K562 (cell line): ENCODE data around the gene NR1D2. TPM values are rescaled to one million over a fixed set of nuclear protein-coding genes. Genes with fewer than 3 reads are reported as not detected.
"Not testable (repeated sequence)": the region's sequence is repeated elsewhere in the genome, so short reads cannot be mapped to it uniquely, and the experiment has no call there.

Experiments
- ATAC-seq: fragments of 200-7000 bp; cut with Tn5 transposase; 3 replicates; pipeline ENCODE4 v1.9.1; 2020; ENCODE audit warnings: moderate library complexity
- BruUV-seq: library from RNA; stranded (reverse); fragments of 400-500 nt; replicated peaks from 2 replicates; lab custom pipeline; 2021; lab: Mats Ljungman, UMichigan
- CTCF ChIA-PET: fragments of 300-600 bp; formaldehyde crosslinking; extraction: SDS; loops from one replicate; lab custom pipeline; 2021; ENCODE audit warnings: low intra/inter-chr PET ratio; lab: Yijun Ruan, JAX
- POLR2A ChIA-PET: fragments of 300-600, 350-650 bp; sonication (Branson Sonifier 250); formaldehyde crosslinking; extraction: SDS; loops from one replicate; lab custom pipeline; 2021; ENCODE audit warnings: antibody characterized with exemption, inconsistent platforms; lab: Yijun Ruan, JAX
- DNase-seq, 4 experiments: peaks; one replicate each; pipeline versions ENCODE4 v3.0.0 to v3.0.0-alpha.2; 2011 to 2018; ENCODE audit warnings: low spot score in 3 of 4, mixed read lengths in 3 of 4; ENCODE audit errors: extremely low read depth in 1 of 4
- FAIRE-seq: peaks from 2 replicates; lab custom pipeline; 2011; peaks lifted over from hg19 to GRCh38; lab: Jason Lieb, UNC
- H2AFZ ChIP-seq: 2 replicates; pipeline ENCODE4 v1.6.0; 2011; ENCODE audit warnings: low read depth, low read length, control low read depth, inconsistent platforms
- H3K27ac ChIP-seq: fragments of 200-600 bp; 3 replicates; pipeline ENCODE4 v1.8.0; 2011; ENCODE audit warnings: low read depth, mild to moderate bottlenecking, control low read depth, inconsistent platforms, low read length, moderate library complexity, mixed read lengths; ENCODE audit errors: extremely low read depth
- H3K27me3 ChIP-seq, 2 experiments: fragments of 300-600 bp in 1 of 2; 2 replicates in 1 of 2; 3 replicates in 1 of 2; pipeline versions ENCODE4 v1.6.0 to v1.8.0; 2011; ENCODE audit warnings: inconsistent platforms in 2 of 2, low read length in 2 of 2, mild to moderate bottlenecking in 1 of 2, mixed read lengths in 1 of 2, moderate library complexity in 1 of 2; ENCODE audit not compliant: control insufficient read depth in 2 of 2, insufficient read depth in 2 of 2
- H3K36me3 ChIP-seq: fragments of 300-600 bp; 3 replicates; pipeline ENCODE4 v1.8.0; 2011; ENCODE audit warnings: mild to moderate bottlenecking, low read length, inconsistent platforms; ENCODE audit not compliant: control insufficient read depth, insufficient read depth
- H3K4me1 ChIP-seq, 2 experiments: fragments of 200-600 bp in 1 of 2; replicated peaks in 1 of 2; 2 replicates in 1 of 2; 3 replicates in 1 of 2; pipeline versions ENCODE4 v1.5.1 to v1.8.0; 2011; ENCODE audit warnings: inconsistent platforms in 2 of 2, low read length in 2 of 2, mild to moderate bottlenecking in 1 of 2, mixed read lengths in 1 of 2, moderate library complexity in 1 of 2; ENCODE audit not compliant: control insufficient read depth in 2 of 2, insufficient read depth in 2 of 2
- H3K4me2 ChIP-seq: 2 replicates; pipeline ENCODE4 v1.6.1; 2011; ENCODE audit warnings: low read length, control low read depth, inconsistent platforms, mixed read lengths; ENCODE audit not compliant: insufficient read depth
- H3K4me3 ChIP-seq: fragments of 200-600 bp; sonication (generic), shearing (Covaris generic); 2 replicates; pipeline ENCODE4 v1.5.1; 2016; ENCODE audit warnings: control low read depth, inconsistent platforms
- H3K79me2 ChIP-seq: fragments of 200-600 bp; 3 replicates; pipeline ENCODE4 v1.8.0; 2011; ENCODE audit warnings: low read length, inconsistent platforms; ENCODE audit not compliant: control insufficient read depth, insufficient read depth
- H3K9ac ChIP-seq, 2 experiments: 2 replicates each; pipeline versions ENCODE4 v1.6.0 to v1.6.1; 2011; ENCODE audit warnings: low read depth in 2 of 2, low read length in 2 of 2, control low read depth in 1 of 2, inconsistent platforms in 1 of 2, mild to moderate bottlenecking in 1 of 2, mixed read lengths in 1 of 2; ENCODE audit not compliant: insufficient read depth in 1 of 2
- H3K9me1 ChIP-seq: one replicate; pipeline ENCODE4 v1.6.0; 2011; ENCODE audit warnings: inconsistent platforms, mild to moderate bottlenecking, low read length, moderate library complexity; ENCODE audit not compliant: control insufficient read depth, insufficient read depth
- H3K9me3 ChIP-seq: replicated peaks from 2 replicates; pipeline ENCODE4 v1.5.1; 2011; ENCODE audit warnings: low read depth, low read length, inconsistent platforms; ENCODE audit not compliant: control insufficient read depth, insufficient read depth
- H4K20me1 ChIP-seq: replicated peaks from 2 replicates; pipeline ENCODE4 v1.6.1; 2011; ENCODE audit warnings: low read length, inconsistent platforms, mixed read lengths; ENCODE audit not compliant: control insufficient read depth, insufficient read depth
- ARID4B ChIP-seq: sonication (generic); formaldehyde crosslinking; IDR thresholded peaks from 2 replicates; pipeline ENCODE4 v1.8.0; 2022; ENCODE audit warnings: mild to moderate bottlenecking, missing genetic modification reagents
- CEBPG ChIP-seq, 3 experiments: fragments of 200-800 bp in 1 of 3; sonication (Bioruptor generic) in 1 of 3; sonication (generic) in 1 of 3; formaldehyde crosslinking in 1 of 3; IDR thresholded peaks in 2 of 3; conservative IDR thresholded peaks in 1 of 3; 2 replicates each; pipeline versions ENCODE4 v1.6.1 to v1.8.0; 2016 to 2022; ENCODE audit warnings: missing compliant biosample characterization in 2 of 3, missing genetic modification characterization in 2 of 3, mild to moderate bottlenecking in 1 of 3, missing genetic modification reagents in 1 of 3
- SP1 ChIP-seq: sonication (generic); formaldehyde crosslinking; IDR thresholded peaks from 2 replicates; pipeline ENCODE4 v1.8.1; 2022; ENCODE audit warnings: mild to moderate bottlenecking, missing genetic modification reagents
- WGBS: fragments of 100-300 bp; shearing (Covaris generic); methylation state at CpG from one replicate; pipeline ENCODE4 v1.1.6; 2016; ENCODE audit warnings: low coverage, mixed read lengths; ENCODE audit not compliant: insufficient coverage; ENCODE audit errors: missing lambda C conversion rate; 5-methylcytosine and 5-hydroxymethylcytosine counted together
- in situ Hi-C: fragments of 300-500 bp; cut with MboI; formaldehyde crosslinking; loops from 4 replicates; pipeline ENCODE4 v1.15.0; 2018; ENCODE audit warnings: inconsistent platforms, mixed read lengths
- intact Hi-C: fragments of 100-400 bp; cut with micrococcal nuclease; formaldehyde crosslinking; loops from 2 replicates; pipeline ENCODE4 v1.14.2; 2022
- polyA plus RNA-seq, 8 experiments: library from polyadenylated mRNA; depleted of rRNA in 4 of 8; stranded (reverse) in 5 of 8; unstranded in 3 of 8; fragments of >200 nt; fragmentation: Nextera tagmentation in 2 of 8; fragmentation: Illumina TruSeq in 1 of 8; extraction: Ambion mirVana in 2 of 8; extraction: Trizol in 1 of 8; gene quantifications; 2 replicates each; pipeline versions ENCODE4 v1.2.1 to v1.2.3, GENCODE V29; 2011 to 2014; ENCODE audit warnings: inconsistent platforms in 1 of 8, missing spikeins in 1 of 8
- total RNA-seq, 7 experiments: library from RNA; depleted of rRNA in 6 of 7; stranded (reverse); fragments of >200 nt in 6 of 7; fragmentation: Illumina TruSeq in 2 of 7; extraction: Trizol in 2 of 7; gene quantifications; 2 replicates each; pipeline versions ENCODE4 v1.2.1 to v1.2.3, GENCODE V29; 2011 to 2021; ENCODE audit warnings: low replicate concordance in 1 of 7
- TF ChIP-seq, protein P1 (sequence below): fragments of 250-450 bp; sonication (Bioruptor Pico); IDR thresholded peaks from 2 replicates; pipeline ENCODE4 v1.5.0; 2021; ENCODE audit warnings: mild to moderate bottlenecking, borderline replicate concordance
- TF ChIP-seq, protein P2 (sequence below): fragments of 450-650 bp; IDR thresholded peaks from 2 replicates; pipeline ENCODE4 v1.6.1; 2016
- TF ChIP-seq, protein P3 (sequence below): fragments of 450-650 bp; IDR thresholded peaks from 2 replicates; pipeline ENCODE4 v1.6.1; 2016; ENCODE audit warnings: low read depth, mild to moderate bottlenecking, moderate library complexity

Gene NR1D2
- total and polyA plus RNA-seq, 9 of the 15 experiments (the other 6 are each of a cell fraction or from before 2014, with no cell fraction given) = 1.2 to 5.5 (median 2.9) TPM

GRCh38 chr3:23918331-23918730 is 26.8 kb upstream of the NR1D2 start:
- ATAC-seq; FAIRE-seq; H3K9me3 ChIP-seq; H3K9me1 ChIP-seq; H2AFZ ChIP-seq; in situ Hi-C loops; H3K27me3 ChIP-seq; CTCF ChIA-PET; BruUV-seq; DNase-seq; TF ChIP-seq CEBPG (tag; conservative IDR thresholded peaks at IDR 0.05 in 1 of 2, IDR thresholded peaks at IDR 0.05 in 1 of 2): not testable (repeated sequence)
- Histone ChIP-seq H4K20me1 (peaks cover 22% of the 10 kb centered on the region), H3K9ac (peak overlapping the region; percentile 54 to 97; a peak in 3 of 4 replicates), H3K4me3 (peak overlapping the region; percentile 73), H3K4me1 (peaks cover 8 to 24% of the 10 kb centered on the region in 2 experiments), H3K79me2 (peaks cover 60% of the 10 kb centered on the region), H3K4me2 (peak overlapping the region; percentile 91), H3K27ac (peak overlapping the region; percentile 91), H3K36me3 (peaks cover 43% of the 10 kb centered on the region)
- POLR2A ChIA-PET = interaction anchor here (0.7 to 7.1 kb wide), 17 partner anchors 10 to 572 kb away, joined by 3 to 165 read pairs (median 5); no protein-coding TSS in a partner anchor
- TF ChIP-seq SP1 = 0 out of 2 replicates have a peak, but pooled peaks have one; percentile 32
- peak; percentile 3; the same call in 1 of the 2 replicates for TF ChIP-seq CEBPG (CRISPR knock-in tag; IDR thresholded peaks at IDR 0.05)
- 0 out of 2 replicates have a peak, but pooled peaks have one; percentile 13 for TF ChIP-seq ARID4B (CRISPR knock-in tag)
- TF ChIP-seq, protein P1, sequence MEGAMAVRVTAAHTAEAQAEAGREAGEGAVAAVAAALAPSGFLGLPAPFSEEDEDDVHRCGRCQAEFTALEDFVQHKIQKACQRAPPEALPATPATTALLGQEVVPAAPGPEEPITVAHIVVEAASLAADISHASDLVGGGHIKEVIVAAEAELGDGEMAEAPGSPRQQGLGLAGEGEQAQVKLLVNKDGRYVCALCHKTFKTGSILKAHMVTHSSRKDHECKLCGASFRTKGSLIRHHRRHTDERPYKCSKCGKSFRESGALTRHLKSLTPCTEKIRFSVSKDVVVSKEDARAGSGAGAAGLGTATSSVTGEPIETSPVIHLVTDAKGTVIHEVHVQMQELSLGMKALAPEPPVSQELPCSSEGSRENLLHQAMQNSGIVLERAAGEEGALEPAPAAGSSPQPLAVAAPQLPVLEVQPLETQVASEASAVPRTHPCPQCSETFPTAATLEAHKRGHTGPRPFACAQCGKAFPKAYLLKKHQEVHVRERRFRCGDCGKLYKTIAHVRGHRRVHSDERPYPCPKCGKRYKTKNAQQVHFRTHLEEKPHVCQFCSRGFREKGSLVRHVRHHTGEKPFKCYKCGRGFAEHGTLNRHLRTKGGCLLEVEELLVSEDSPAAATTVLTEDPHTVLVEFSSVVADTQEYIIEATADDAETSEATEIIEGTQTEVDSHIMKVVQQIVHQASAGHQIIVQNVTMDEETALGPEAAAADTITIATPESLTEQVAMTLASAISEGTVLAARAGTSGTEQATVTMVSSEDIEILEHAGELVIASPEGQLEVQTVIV (CRISPR knock-in tag) = 0 out of 2 replicates have a peak, but pooled peaks have one; percentile 11
- TF ChIP-seq, protein P2, sequence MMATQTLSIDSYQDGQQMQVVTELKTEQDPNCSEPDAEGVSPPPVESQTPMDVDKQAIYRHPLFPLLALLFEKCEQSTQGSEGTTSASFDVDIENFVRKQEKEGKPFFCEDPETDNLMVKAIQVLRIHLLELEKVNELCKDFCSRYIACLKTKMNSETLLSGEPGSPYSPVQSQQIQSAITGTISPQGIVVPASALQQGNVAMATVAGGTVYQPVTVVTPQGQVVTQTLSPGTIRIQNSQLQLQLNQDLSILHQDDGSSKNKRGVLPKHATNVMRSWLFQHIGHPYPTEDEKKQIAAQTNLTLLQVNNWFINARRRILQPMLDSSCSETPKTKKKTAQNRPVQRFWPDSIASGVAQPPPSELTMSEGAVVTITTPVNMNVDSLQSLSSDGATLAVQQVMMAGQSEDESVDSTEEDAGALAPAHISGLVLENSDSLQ = peak; percentile 78
- TF ChIP-seq, protein P3, sequence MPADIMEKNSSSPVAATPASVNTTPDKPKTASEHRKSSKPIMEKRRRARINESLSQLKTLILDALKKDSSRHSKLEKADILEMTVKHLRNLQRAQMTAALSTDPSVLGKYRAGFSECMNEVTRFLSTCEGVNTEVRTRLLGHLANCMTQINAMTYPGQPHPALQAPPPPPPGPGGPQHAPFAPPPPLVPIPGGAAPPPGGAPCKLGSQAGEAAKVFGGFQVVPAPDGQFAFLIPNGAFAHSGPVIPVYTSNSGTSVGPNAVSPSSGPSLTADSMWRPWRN = 0 out of 2 replicates have a peak, but pooled peaks have one; percentile 10
- intact Hi-C loops = loop anchor here (10.0 kb wide), 1 partner anchor 576 kb away; the partner anchor contains the start of gene THRB
- under 1% methylated on average over 12 of the region's 12 CpGs for WGBS
